ENCODE measurements around the gene ANKMY1. TPM values are rescaled to one million over a fixed set of nuclear protein-coding genes. Genes with fewer than 3 reads are reported as not detected.
A peak's percentile ranks its signal among the peaks of the same experiment; 100 is the strongest.

The ANKMY1 gene
- total RNA-seq, 1 donor = 5.2 TPM

DNA sequence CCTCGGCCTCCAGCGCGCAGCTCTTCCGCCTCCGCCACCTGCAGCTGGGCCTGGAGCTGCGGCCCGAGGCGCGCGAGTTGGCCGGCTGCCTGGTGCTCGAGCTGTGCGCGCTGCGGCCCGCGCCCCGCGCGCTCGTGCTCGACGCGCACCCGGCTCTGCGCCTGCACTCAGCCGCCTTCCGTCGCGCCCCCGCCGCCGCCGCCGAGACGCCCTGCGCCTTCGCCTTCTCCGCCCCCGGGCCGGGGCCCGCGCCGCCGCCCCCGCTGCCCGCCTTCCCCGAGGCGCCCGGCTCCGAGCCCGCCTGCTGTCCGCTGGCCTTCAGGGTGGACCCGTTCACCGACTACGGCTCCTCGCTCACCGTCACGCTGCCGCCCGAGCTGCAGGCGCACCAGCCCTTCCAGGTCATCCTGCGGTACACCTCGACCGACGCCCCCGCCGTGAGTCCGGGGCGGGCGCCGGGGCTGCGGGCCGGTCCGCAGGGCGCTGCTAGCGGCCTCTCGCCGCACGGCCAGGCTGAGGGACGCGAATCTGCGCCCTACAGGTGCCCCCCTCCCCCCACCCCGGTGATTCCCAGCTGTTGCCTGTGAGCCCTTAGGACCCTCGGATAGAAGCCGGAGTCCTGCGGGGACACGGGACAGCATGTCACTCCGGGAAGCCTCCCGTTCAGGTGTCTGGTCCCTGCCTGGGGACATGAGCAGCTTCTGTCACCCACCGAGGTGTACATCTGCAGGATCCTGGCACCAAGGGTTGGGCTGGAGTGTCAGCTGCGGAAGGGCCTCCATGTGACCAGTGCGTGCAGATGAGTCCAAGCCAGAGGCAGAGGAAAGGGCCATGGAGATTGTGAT is 11.1 kb upstream of the ANKMY1 start:
- TF ChIP-seq, protein P1, sequence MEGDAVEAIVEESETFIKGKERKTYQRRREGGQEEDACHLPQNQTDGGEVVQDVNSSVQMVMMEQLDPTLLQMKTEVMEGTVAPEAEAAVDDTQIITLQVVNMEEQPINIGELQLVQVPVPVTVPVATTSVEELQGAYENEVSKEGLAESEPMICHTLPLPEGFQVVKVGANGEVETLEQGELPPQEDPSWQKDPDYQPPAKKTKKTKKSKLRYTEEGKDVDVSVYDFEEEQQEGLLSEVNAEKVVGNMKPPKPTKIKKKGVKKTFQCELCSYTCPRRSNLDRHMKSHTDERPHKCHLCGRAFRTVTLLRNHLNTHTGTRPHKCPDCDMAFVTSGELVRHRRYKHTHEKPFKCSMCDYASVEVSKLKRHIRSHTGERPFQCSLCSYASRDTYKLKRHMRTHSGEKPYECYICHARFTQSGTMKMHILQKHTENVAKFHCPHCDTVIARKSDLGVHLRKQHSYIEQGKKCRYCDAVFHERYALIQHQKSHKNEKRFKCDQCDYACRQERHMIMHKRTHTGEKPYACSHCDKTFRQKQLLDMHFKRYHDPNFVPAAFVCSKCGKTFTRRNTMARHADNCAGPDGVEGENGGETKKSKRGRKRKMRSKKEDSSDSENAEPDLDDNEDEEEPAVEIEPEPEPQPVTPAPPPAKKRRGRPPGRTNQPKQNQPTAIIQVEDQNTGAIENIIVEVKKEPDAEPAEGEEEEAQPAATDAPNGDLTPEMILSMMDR (IDR thresholded peaks at IDR 0.05; ENCODE audit: insufficient read depth, low read depth, low read length) = no peak
- H3K4me3 ChIP-seq (ENCODE audit: low read depth, low read length) = peak overlapping the region; percentile 65
- DNase-seq (ENCODE audit: low read depth) = peak; percentile 59

DNA sequence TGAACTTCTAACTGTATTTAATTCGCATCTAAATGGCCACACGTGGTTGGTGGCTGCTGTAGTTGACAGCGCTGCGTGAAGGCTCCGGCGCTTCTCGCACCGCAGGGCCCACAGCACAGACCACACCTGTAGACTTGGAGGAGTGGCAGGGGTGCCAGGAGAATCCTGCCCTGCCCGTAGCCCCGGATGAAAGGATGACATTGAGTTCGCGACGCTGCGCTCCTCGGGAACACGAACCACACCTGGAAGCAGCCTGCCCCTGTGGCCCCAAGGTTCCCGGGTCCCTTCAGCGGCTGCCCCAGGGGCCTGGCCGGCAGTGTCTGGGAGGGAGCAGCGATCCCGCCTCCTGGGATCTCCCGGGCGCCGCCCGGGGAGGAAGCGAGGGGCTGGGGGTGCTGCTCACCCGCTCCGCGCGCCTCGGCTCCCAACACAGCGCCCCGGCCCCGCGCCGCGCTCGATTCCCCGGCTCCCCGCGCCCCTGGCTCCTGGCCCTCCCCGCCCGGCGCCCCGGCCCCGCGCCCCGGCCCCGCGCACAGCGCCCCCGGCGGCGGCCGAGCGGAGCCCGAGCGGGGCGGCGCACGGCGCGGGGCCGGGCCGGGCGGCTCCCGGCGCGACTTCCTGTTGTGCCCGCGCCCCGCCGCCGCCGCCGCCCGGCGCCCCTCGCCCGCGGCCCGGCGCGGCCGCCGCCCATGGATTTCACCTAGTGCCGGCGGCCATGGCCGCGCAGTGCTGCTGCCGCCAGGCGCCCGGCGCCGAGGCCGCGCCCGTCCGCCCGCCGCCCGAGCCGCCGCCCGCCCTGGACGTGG is 10.3 kb upstream of the ANKMY1 start, which contains the start of gene RNPEPL1:
Gene RNPEPL1, plus strand, starts transcription at position 613 of the 806 bp plus-strand sequence. Its CDS starts 103 bp downstream, at position 716.
- TF ChIP-seq, protein P1 (IDR thresholded peaks at IDR 0.05; ENCODE audit: insufficient read depth, low read depth, low read length) = no peak
- DNase-seq (ENCODE audit: low read depth) = no peak
- H3K4me3 ChIP-seq (ENCODE audit: low read depth, low read length) = peak within 1 kb of the TSS; percentile 70

DNA sequence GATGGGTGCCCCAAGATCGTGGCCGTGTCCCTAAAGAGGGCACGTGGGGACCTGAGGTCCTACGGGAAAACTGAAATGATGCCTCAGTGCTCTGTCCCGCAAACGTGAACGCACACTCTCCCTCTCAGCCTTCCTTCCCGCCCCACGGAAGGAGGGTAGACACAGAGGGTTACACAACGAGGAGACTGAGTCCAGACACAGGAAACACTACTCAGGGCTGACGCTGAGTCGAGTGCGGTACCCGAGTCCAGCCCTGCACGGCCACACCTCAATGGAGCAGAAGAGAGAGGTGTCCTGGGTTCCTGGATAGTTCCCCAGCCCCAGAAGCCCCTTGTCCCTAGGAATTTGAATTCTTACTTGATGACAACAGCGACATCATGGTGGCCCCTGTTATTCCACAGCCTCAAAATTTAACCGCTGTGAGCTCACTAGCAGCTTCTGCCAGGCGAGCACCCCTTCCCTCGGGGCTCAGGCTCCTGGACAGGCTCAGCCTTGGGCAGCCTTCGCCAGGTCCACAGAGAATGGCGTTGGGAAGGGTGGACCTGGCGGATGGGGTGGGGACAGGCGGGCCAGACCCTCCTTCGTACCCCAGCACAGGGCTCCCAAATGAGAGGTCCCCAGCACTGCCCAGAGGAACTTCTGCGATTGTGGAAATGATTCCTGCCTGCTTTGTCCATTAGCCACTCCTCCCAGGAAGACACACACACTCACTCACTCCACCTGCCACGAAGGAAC is 9.5 kb upstream of the ANKMY1 start:
- peak overlapping the region; percentile 70 for H3K4me3 ChIP-seq (ENCODE audit: low read depth, low read length)
- TF ChIP-seq, protein P1 (IDR thresholded peaks at IDR 0.05; ENCODE audit: insufficient read depth, low read depth, low read length) = no peak
- DNase-seq (ENCODE audit: low read depth) = peak; percentile 61

DNA sequence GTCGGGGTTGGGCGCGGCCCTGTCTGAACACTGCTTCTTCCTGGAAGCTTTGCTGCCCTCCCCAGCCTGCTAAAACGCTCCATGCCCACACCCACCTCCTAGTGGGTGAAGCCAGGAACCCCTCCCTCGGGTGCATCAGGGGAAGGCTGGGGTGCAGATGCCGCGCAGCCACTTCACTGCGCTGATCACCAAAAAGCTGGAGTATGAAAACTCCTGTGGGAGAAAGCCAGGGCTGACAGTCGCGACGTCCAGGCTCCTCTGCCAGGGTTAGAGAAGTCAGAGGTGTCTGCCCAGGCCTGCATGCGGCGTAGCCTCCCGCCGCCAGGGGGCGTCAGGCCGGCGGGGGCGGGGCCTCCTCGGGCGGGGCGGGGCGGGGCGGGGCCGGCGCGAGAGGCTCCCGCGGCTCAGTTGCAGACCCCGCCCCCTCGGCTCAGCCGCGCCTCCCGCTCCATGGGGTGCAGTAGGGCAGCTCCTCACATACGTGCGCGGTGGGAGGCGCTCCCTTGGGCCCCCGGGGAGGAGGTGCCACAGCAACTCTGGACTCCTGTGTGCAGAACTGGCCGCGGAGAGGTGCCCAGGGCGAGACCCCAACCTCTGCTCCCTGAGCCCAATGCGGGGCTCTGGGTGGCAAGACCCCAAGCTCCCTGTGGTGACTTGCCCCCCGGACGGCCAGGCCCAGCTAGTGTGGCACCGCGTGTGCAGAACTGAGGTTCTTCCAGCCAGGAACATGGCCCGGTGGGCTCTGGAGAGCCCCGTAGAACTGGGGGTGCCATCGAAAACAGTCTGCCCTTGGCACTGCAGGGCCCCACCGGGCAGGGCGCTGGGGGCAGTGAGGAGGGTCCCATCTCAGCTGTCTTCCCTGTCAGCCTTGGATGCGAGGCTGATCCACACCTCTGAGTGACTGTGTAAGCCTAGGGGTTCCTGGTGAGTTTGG is 8.7 kb upstream of the ANKMY1 start:
- DNase-seq (ENCODE audit: low read depth) = peak; percentile 91

DNA sequence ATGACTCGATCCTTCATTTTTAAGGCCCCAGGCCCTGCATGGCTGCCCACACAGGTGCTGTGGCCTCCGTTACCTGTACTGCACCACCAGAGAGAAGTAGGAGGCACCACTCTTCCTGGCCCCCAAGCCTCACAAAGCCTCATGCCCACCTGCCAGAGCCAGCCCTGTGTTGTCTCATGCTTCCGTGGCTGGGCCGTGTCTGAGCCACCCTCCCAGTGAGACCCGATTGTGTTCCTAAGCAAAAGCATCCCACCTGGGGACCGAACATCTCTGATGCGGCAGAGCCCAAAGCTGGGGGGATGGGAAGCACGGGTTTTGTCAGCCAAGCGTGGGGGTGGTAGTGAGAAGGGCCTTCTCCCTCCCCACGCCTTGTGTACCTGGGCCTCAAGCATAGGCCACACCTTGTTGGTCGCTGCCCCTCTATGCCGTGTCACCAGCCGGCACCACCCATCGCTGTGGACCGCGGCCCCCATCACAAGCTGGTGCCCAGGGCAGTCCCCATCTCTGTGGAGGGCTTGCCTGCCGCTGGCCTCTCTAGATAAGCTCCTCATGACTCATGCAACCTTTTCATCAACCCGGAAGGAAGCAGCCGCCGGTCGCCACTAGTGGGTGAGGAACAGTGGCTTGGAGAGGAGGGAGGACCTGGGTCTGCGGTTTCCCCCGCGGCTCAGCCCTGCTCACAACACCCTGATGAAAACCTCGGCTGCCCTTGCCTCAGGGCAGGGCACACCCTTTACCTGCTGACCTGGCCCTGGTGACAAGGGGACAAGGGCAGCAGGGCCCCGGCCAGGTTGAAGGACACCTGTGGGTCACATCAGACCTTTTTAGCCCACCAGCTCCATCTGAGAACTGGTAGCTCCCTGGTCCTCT is 7.8 kb upstream of the ANKMY1 start:
- TF ChIP-seq, protein P1 (IDR thresholded peaks at IDR 0.05; ENCODE audit: insufficient read depth, low read depth, low read length) = no peak
- peak; percentile 95 for DNase-seq (ENCODE audit: low read depth)
- H3K4me3 ChIP-seq (ENCODE audit: low read depth, low read length) = peak overlapping the region; percentile 28

More for the DNA sequence above, 8.7 kb upstream of the ANKMY1 start:
- peak overlapping the region; percentile 70 for H3K4me3 ChIP-seq (ENCODE audit: low read depth, low read length)
- TF ChIP-seq, protein P1 (IDR thresholded peaks at IDR 0.05; ENCODE audit: insufficient read depth, low read depth, low read length) = peak; percentile 66
